HG03095 (cell line): ENCODE results near the gene GALNS.
"Not testable (repeated sequence)": the region's sequence is repeated elsewhere in the genome, so short reads cannot be mapped to it uniquely, and the experiment has no call there.

Experiments used
- ATAC-seq: cut with Tn5 transposase; IDR thresholded peaks from one replicate; pipeline ENCODE4 v1.9.1; 2021; ENCODE audit warnings: moderate library complexity; ENCODE audit not compliant: unreplicated experiment

GALNS gene

DNA sequence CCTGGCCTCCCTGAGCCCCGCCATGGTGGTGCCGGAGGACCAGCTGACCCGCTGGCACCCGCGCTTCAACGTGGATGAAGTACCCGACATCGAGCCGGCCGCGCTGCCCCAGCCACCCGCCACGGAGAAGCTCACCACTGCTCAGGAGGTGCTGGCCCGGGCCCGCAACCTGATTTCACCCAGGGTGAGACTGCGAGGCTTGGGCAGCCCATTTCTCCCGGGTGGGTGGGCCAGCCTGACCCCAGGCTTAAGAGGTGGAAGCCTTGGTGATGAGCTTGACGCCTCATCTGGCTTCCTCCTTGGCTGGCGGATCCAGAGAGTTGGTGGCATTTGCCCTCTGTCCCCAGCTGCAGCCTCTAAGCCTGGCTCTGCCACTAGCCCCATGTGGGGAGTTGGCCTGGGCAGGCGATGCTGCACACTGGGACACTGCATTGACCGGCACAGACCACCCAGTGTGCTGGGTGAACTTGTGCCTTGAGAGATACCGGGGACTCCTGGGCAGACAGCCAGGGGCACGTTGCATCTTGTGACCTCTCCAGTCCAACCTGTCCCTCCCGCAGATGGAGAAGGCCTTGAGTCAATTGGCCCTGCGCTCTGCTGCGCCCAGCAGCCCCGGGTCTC lies 50.1 kb downstream of the GALNS start:
- ATAC-seq, result no peak

DNA sequence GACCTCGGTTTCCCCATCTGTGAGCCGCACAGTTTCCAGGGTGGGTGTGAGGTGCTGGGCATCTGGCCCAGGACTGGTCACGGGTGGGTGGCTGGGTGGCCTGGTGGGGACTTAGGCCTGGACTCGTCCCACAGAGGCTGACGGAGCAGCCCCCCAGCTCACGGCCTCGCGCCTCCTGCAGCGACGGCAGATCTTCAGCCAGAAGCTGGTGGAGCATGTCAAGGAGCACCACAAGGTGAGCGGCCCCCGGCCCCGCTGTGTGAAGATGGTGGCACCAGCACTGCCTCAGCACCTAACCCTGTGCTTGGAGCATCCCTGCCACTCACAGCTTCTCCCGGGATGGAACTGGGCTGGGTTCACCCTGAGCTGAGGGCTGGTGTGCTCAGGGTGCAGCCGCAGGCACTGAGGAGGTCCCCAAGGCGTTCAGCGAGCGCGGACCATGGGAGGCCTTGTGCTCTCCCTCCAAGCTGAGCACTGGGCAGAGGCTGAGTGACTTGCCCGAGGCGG lies 50.8 kb downstream of the GALNS start:
- no peak for ATAC-seq

- no peak for ATAC-seq
These were observed 51.4 kb downstream of the GALNS start for GRCh38 chr16:88805340-88805715.

- ATAC-seq, result no peak
These were observed 52.0 kb downstream of the GALNS start for GRCh38 chr16:88804552-88805339.

DNA sequence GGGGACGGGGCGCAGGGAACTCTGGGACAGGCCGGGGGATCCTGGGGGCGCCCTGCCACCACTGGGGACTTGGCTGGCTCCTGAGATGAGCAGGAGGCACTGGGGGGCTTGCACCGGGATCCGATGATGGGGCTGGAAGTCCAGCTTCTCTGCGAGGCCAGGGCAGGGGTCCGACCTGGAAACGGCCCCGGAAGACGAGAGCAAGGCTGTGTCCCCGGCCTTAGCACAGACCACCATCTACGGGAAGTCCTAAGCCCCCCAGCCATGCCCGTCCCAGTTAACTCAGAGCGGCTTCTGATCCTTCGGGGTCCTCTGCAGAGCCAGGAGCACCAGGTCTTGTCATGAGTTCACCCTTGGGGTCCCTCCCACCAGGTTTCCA lies 52.6 kb downstream of the GALNS start:
- no peak for ATAC-seq

GRCh38 chr16:88803264-88803987 lies 53.3 kb downstream of the GALNS start, which contains the start of gene CDT1:
CDT1 (plus strand) TSS chr16:88803789; CDS start chr16:88803832, 43 bp downstream.
- no peak for ATAC-seq

DNA sequence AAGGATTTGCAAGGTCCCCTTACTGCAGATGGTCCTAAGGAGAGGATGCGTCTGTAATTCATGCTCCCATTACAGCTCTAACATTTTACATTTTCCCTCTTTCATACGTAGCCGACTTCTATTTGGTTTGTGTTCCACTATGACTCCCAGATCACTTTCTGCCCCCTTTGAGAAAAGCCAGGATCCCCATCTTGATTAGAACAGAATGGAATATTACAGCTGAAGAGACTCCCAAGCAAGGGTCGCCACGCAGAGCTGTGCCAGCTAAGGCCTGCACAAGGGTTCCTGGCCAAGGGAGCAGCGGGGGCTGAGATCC lies 56.5 kb downstream of the GALNS start:
- ATAC-seq, result no peak

- ATAC-seq, result no peak
These were observed 57.0 kb downstream of the GALNS start for GRCh38 chr16:88799569-88800276.

GRCh38 chr16:88798772-88799455 lies 57.8 kb downstream of the GALNS start:
- ATAC-seq, result no peak

DNA sequence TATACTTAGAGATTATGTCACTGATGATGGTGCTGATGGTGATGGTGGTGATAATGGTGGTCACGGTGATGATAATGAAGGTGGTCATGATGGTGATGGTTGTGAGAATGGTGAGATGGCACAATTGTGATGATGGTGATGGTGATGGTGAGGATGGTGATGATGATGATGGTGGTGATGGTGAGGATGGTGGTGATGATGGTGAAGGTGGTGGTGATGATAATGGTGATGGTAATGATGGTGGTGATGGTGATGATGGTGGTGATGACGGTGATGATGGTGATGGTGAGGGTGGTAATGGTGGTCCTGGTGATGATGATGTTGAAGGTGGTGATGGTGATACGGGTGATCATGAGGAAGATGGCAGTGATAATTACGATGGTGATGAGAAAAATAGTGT lies 58.7 kb downstream of the GALNS start:
- no peak for ATAC-seq

DNA sequence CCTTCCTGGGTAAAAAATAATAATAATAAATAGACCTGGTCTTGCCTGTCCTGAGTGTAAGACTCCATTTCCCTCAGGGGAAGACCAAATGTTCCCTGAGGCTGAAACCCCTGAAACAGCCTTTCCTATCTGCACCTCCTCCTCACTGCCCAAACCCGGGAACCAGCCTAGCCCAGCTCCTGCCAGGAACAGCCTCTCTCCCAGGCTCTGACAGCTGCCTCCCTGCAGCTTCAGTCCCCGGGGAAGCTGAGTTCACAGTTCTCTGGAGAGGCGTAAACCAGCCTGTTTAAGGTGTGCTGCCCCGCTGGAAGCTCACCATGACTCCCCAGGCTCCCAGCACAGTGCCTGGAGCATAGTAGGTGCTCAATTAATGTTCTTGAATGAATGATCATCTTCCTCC lies 60.5 kb downstream of the GALNS start:
- ATAC-seq, result no peak

DNA sequence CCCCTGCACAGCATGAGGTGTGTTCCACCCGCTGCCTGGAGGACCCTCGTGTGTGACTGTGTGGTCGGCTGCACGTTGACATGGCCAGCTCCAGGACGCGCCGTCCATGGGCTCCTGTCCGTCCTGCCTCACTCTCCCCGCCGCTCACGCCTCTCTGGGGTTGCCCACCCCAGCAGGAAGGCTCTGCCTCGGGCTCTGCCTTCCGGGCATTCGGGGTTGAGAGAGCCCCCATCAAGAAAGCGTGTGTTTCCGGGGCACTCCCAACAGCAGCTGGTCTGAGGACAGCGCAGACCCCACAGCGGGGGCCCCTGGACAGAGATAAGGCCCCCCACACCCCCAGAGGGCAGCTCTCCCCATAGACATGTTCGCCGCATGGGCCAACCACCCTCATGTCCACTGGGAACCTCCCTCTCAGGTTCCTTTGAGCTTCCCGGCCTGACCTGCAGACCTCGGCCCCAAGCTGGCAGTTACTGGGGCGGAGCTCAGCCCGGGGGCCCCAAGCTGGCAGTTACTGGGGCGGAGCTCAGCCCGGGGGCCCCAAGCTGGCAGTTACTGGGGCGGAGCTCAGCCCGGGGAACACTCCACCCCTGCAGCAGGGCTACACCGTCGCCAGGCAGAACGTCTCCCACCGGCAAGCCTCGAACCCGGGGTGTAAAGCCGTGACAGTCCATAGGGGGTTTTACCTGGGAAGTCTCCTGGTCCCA lies 63.3 kb downstream of the GALNS start:
- no peak for ATAC-seq

GRCh38 chr16:88792668-88793250 lies 64.0 kb downstream of the GALNS start:
- ATAC-seq, result no peak

DNA sequence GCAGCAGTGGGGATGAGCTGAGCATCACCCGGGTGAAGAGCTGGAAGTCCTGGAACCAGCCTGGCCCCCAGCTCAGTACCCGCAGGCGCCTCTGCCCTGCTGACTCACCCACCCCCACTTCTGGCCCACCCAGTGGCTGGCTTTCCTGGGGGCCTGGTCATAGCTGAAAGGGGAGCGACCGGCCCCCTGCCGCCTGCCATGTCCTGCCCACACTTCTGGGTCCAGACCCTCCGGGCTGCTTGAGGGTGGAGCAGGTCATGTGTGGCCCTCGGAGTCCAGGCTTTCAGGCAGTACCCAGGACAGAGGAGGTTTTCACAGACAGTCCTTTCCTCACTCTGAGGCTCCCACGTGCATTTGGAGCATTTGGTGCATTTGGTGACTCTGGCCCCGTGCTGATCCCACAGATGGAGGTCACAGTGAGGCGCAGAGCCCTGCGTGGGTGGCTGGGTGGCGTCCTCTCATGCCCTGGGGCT lies 64.6 kb downstream of the GALNS start:
- no peak for ATAC-seq

DNA sequence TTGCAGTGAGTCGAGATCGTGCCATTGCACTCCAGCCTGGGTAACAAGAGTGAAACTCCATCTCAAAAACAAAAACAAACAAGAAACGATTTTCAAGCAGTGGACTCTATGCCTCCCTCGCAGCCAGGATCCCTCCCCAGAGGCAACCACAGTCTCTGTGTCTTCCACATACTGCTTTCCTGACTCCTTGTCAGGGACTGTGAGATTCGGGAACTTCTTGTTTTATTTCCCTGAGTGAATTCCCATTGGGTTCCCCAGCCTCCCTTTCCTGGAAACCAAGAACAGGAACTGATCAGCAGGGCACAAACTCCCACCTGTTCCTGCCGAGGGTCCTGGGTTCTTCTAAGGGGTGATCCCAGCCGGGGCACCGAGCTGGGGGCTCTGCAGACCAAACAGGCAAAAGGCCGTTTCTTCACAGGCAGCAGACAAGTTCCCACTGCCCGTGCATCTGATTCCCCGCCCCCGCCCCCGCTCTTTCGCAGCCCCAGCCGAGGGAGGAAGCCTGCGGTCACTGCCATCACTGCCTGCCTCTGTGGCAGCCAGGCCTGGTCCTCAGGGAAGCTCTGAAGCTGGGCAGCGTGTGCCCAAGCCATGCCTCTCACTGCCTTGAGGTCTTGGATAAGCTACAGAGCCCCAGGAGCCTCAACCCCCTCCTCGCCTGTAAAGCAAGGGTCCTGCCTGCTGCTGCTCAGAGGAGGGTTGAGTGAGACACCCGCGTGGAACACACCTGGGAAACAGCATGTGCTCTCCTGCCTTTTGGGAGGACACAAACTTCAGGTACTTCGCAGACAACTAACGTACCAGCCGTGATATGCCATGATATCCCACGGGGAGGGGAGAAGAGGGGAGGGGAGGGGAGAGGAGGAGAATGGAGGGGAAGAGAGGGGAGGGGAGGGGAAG lies 66.2 kb downstream of the GALNS start:
- ATAC-seq, result no peak

DNA sequence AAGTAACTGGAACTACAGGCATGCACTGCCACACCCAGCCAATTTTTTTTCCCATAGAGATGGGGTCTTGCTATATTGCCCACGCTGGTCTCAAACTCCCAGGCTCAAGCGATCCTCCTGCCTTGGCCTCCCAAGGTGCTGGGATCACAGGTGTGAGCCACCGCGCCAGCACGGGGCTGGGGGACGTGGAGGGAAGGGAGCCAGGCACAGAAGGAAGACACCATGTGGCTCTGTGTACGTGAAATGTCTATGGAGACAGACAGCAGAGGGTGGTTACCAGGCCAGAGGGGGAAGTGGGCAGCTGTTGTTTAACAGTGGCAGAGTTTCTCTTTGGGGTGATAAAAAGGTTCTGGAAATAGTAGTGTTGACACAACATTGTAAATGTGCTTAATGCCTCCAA lies 67.2 kb downstream of the GALNS start:
- ATAC-seq, result no peak

DNA sequence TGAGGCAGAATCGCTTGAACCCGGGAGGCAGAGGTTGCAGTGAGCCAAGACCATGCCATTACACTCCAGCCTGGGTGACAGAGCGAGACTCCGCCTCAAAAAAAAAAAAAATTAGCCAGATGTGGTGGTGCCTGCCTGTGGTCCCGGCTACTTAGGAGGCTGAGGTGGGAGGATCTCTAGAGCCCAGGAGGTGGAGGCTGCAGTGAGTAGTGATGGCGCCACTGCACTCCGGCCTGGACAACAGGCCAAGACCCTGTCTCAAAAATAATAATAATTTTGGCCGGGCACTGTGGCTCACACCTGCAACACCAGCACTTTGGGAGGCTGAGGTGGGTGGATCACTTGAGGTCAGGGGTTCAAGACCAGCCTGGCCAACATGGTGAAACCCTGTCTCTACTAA lies 68.0 kb downstream of the GALNS start:
- ATAC-seq, result not testable (repeated sequence)

- ATAC-seq, result no peak
These were observed 69.0 kb downstream of the GALNS start for GRCh38 chr16:88787579-88788314.
